ENCODE measurements around the gene CREB5. TPM values are rescaled to one million over a fixed set of nuclear protein-coding genes. Genes with fewer than 3 reads are reported as not detected.

CREB5 gene
- total RNA-seq, 1 experiment from 2014 or later: 40.5 TPM

DNA sequence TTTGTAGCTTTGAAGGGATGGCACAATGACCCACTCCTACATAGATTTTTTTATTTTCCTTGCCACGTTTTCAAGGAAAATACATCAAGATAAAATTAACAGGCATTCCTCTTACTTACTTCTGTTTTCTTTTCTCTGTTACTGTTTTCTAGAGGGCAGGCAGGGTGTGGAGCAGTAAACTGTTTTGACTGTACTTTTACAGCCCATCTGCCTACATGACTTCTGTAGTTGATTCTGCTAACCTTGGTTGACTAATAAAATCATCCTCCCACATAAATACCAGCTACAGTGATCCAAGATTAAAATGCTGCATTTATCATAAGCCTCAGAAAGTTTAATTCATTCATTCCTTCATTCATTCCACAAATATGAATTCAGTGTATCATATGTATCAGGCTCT lies 387.3 kb downstream of the CREB5 start:
- Mint-ChIP-seq H3K36me3 (ENCODE audit: insufficient read depth, unreplicated experiment) (no peaks in the 10 kb centered on the region), H3K27me3 (ENCODE audit: insufficient read depth, unreplicated experiment) (no peaks in the 10 kb centered on the region), H3K4me1 (ENCODE audit: insufficient read depth, unreplicated experiment) (peaks cover under 1% of the 10 kb centered on the region), H3K9me3 (ENCODE audit: unreplicated experiment) (no peaks in the 10 kb centered on the region), H3K4me3 (ENCODE audit: unreplicated experiment) (no peak overlapping the region), H3K27ac (ENCODE audit: low read depth, unreplicated experiment) (no peak overlapping the region)
- BruUV-seq (replicated peaks): no TSS peak
- ChIA-PET POLR2A (no interaction called here), CTCF (interaction anchor here (1.0 kb wide), 1 partner anchor 54 kb away, joined by 5 read pairs; no protein-coding TSS in a partner anchor)
- DNase-seq (ENCODE audit: unreplicated experiment): no peak
- intact Hi-C loops (cut with micrococcal nuclease): no loop called here
- no peak for TF ChIP-seq CTCF (IDR thresholded peaks at IDR 0.05; ENCODE audit: unreplicated experiment)

DNA sequence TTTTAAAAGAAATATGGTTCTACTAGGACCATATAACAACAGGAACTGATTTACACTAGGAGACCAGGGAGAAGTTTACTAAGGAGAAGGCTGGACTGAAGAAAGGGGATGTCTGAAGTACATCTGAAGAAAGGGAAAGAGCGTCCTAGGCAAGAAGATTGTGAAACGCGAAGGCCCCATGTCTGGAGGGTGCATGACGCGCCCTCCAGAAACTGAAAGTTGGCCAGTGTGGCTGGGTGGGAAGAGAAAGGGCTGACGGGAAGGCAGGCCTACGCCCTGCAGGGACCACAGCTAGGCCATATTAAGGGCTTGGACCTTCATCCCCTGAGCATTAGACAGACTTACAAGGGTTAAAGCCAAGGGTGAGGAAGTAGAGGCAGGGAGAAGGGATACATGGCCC lies 387.8 kb downstream of the CREB5 start:
- H3K27ac Mint-ChIP-seq (ENCODE audit: low read depth, unreplicated experiment): no peak overlapping the region
- H3K4me1 Mint-ChIP-seq (ENCODE audit: insufficient read depth, unreplicated experiment): peaks cover 6% of the 10 kb centered on the region
- no peak for DNase-seq (ENCODE audit: unreplicated experiment)
- ChIA-PET POLR2A (no interaction called here), CTCF (interaction anchor here (0.6 kb wide), 1 partner anchor 190 kb away, joined by 3 read pairs; no protein-coding TSS in a partner anchor)
- intact Hi-C loops (cut with micrococcal nuclease): no loop called here
- H3K27me3 Mint-ChIP-seq (ENCODE audit: insufficient read depth, unreplicated experiment): no peaks in the 10 kb centered on the region
- no peak overlapping the region for H3K4me3 Mint-ChIP-seq (ENCODE audit: unreplicated experiment)
- no peaks in the 10 kb centered on the region for H3K36me3 Mint-ChIP-seq (ENCODE audit: insufficient read depth, unreplicated experiment)
- no peak for TF ChIP-seq CTCF (IDR thresholded peaks at IDR 0.05; ENCODE audit: unreplicated experiment)
- no TSS peak for BruUV-seq (replicated peaks)
- no peaks in the 10 kb centered on the region for H3K9me3 Mint-ChIP-seq (ENCODE audit: unreplicated experiment)

DNA sequence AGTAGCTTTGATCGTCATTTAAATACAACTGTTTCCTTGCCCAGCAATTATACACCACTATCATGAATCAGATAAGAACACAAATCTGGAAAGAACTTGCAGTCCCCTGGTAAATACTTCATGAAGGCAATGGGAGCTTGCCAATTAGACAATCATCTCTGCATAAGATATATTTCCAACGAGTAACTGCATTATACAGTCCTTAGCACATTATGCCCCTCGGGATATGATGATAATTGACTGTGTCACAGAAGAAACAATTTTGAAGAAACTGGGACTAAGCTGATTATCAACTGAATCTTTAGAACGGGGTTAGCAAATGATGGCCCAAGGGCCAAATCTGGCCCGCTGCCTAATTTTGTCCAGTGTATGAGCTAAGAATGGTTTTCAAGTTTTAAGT lies 390.1 kb downstream of the CREB5 start:
- ChIA-PET POLR2A (no interaction called here), CTCF (interaction anchor here (0.6 to 1.1 kb wide), 2 partner anchors 120 to 503 kb away, joined by 3 to 4 read pairs; no protein-coding TSS in a partner anchor)
- BruUV-seq (replicated peaks): no TSS peak
- no peaks in the 10 kb centered on the region for H3K36me3 Mint-ChIP-seq (ENCODE audit: insufficient read depth, unreplicated experiment)
- no peaks in the 10 kb centered on the region for H3K9me3 Mint-ChIP-seq (ENCODE audit: unreplicated experiment)
- intact Hi-C loops (cut with micrococcal nuclease): no loop called here
- no peak overlapping the region for H3K27ac Mint-ChIP-seq (ENCODE audit: low read depth, unreplicated experiment)
- peaks cover 9% of the 10 kb centered on the region for H3K4me1 Mint-ChIP-seq (ENCODE audit: insufficient read depth, unreplicated experiment)
- no peak for DNase-seq (ENCODE audit: unreplicated experiment)
- H3K4me3 Mint-ChIP-seq (ENCODE audit: unreplicated experiment): no peak overlapping the region
- no peaks in the 10 kb centered on the region for H3K27me3 Mint-ChIP-seq (ENCODE audit: insufficient read depth, unreplicated experiment)
- no peak for TF ChIP-seq CTCF (IDR thresholded peaks at IDR 0.05; ENCODE audit: unreplicated experiment)

DNA sequence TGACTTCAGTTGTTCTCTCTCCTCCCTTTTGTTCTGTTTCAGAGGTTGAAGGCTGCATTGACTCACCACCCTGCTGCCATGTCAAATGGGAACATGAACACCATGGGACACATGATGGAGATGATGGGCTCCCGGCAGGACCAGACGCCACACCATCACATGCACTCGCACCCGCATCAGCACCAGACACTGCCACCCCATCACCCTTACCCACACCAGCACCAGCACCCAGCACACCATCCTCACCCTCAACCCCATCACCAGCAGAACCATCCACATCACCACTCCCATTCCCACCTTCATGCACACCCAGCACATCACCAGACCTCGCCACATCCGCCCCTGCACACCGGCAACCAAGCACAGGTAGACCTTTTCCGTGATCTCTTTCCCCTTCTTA lies 391.8 kb downstream of the CREB5 start:
- intact Hi-C loops (cut with micrococcal nuclease): no loop called here
- no TSS peak for BruUV-seq (replicated peaks)
- CTCF ChIA-PET: interaction anchor here (0.7 to 1.2 kb wide), 2 partner anchors 22 to 541 kb away, joined by 3 read pairs; no protein-coding TSS in a partner anchor
- no peak for DNase-seq (ENCODE audit: unreplicated experiment)
- POLR2A ChIA-PET: interaction anchor here (1.6 kb wide), 1 partner anchor 13 kb away, joined by 4 read pairs; no protein-coding TSS in a partner anchor
- no peak for TF ChIP-seq CTCF (IDR thresholded peaks at IDR 0.05; ENCODE audit: unreplicated experiment)
- H3K4me1 Mint-ChIP-seq (ENCODE audit: insufficient read depth, unreplicated experiment): peaks cover 12% of the 10 kb centered on the region
- no peak overlapping the region for H3K27ac Mint-ChIP-seq (ENCODE audit: low read depth, unreplicated experiment)
- H3K9me3 Mint-ChIP-seq (ENCODE audit: unreplicated experiment): no peaks in the 10 kb centered on the region
- no peak overlapping the region for H3K4me3 Mint-ChIP-seq (ENCODE audit: unreplicated experiment)
- no peaks in the 10 kb centered on the region for H3K27me3 Mint-ChIP-seq (ENCODE audit: insufficient read depth, unreplicated experiment)
- H3K36me3 Mint-ChIP-seq (ENCODE audit: insufficient read depth, unreplicated experiment): no peaks in the 10 kb centered on the region
